Measurements from ENCODE around the gene AURKB.
A peak's percentile ranks its signal among the peaks of the same experiment; 100 is the strongest.

AURKB gene

DNA sequence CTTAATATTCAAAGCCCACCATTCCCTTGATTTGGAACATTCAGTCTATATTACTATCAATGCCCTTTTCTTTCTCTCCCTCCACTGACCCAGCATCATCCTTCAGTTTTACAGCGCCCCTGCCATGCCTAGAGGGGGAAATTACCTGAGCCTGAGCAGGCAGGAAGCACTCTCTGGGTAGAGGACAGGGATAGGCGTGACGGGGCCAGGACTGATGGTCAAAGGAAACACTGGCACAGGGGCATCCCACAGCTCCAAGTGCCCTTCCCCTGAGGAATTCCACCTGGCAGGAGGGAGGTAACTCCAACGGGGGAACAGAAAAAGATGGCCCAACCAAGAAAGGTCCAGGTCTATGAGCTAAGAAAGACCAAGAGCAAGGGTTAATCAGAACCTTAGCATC, 27.5 kb upstream of the AURKB start:
- POLR2A ChIA-PET (ENCODE audit: low non-redundant PET) = no interaction called here
- CTCF ChIA-PET = interaction anchor here (0.6 kb wide), 1 partner anchor 146 kb away, joined by 3 read pairs; no protein-coding TSS in a partner anchor
- no peak for DNase-seq (ENCODE audit: low spot score)
- TF ChIP-seq, protein P1, sequence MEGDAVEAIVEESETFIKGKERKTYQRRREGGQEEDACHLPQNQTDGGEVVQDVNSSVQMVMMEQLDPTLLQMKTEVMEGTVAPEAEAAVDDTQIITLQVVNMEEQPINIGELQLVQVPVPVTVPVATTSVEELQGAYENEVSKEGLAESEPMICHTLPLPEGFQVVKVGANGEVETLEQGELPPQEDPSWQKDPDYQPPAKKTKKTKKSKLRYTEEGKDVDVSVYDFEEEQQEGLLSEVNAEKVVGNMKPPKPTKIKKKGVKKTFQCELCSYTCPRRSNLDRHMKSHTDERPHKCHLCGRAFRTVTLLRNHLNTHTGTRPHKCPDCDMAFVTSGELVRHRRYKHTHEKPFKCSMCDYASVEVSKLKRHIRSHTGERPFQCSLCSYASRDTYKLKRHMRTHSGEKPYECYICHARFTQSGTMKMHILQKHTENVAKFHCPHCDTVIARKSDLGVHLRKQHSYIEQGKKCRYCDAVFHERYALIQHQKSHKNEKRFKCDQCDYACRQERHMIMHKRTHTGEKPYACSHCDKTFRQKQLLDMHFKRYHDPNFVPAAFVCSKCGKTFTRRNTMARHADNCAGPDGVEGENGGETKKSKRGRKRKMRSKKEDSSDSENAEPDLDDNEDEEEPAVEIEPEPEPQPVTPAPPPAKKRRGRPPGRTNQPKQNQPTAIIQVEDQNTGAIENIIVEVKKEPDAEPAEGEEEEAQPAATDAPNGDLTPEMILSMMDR (conservative IDR thresholded peaks at IDR 0.05; ENCODE audit: low read depth) = no peak
- no peak overlapping the region for H3K27ac ChIP-seq

DNA sequence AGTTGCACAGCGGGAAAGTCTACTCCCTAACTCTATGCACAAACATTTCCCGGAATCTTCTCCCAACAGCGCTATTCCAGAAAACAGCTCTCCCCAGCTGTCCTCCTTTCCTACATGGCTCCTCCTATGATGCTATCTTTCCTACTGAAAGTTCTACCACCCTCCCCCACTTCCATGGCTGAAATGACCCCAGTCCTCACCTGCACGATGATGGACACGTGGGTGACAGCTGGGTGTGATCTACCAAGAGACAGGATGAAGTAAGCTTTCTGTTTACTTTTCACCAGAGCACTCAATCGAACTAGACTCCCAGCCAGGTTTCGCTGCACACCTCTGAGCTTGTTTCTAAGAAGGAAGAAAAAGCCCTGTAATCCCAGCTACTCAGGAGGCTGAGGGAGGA, 26.8 kb upstream of the AURKB start:
- ChIA-PET POLR2A (ENCODE audit: low non-redundant PET) (interaction anchor here (0.6 kb wide), 1 partner anchor 10 kb away, joined by 3 read pairs; the partner anchor contains the start of gene CTC1), CTCF (interaction anchor here (0.6 to 0.7 kb wide), 2 partner anchors 51 to 144 kb away, joined by 4 to 5 read pairs; no protein-coding TSS in a partner anchor)
- TF ChIP-seq, protein P1 (conservative IDR thresholded peaks at IDR 0.05; ENCODE audit: low read depth) = no peak
- no peak for DNase-seq (ENCODE audit: low spot score)
- no peak overlapping the region for H3K27ac ChIP-seq

DNA sequence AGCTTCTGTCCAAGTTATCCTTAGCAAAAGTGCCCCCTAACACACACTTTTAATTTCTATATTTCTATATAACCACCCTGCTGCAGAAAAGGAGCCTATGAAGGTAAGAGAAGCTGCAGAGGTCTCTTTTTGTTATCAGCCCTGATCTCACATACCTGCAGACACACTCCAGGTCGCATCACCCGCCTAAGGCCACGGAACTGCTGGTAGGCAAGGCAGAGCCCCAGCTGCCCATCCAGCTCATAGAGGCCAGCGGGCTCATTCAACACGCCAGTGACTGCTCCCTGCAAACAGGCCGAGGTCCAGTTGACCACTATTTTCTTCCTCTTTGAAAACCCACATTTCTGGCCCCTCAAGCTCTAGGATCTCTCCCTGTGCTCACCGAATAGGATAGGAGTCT, 25.3 kb upstream of the AURKB start:
- CTCF ChIA-PET = interaction anchor here (1.2 kb wide), 1 partner anchor 65 kb away, joined by 3 read pairs; no protein-coding TSS in a partner anchor
- DNase-seq (ENCODE audit: low spot score) = no peak
- H3K27ac ChIP-seq = no peak overlapping the region
- POLR2A ChIA-PET (ENCODE audit: low non-redundant PET) = interaction anchor here (0.6 kb wide), 1 partner anchor 10 kb away, joined by 7 read pairs; no protein-coding TSS in a partner anchor
- TF ChIP-seq, protein P1 (conservative IDR thresholded peaks at IDR 0.05; ENCODE audit: low read depth) = no peak

DNA sequence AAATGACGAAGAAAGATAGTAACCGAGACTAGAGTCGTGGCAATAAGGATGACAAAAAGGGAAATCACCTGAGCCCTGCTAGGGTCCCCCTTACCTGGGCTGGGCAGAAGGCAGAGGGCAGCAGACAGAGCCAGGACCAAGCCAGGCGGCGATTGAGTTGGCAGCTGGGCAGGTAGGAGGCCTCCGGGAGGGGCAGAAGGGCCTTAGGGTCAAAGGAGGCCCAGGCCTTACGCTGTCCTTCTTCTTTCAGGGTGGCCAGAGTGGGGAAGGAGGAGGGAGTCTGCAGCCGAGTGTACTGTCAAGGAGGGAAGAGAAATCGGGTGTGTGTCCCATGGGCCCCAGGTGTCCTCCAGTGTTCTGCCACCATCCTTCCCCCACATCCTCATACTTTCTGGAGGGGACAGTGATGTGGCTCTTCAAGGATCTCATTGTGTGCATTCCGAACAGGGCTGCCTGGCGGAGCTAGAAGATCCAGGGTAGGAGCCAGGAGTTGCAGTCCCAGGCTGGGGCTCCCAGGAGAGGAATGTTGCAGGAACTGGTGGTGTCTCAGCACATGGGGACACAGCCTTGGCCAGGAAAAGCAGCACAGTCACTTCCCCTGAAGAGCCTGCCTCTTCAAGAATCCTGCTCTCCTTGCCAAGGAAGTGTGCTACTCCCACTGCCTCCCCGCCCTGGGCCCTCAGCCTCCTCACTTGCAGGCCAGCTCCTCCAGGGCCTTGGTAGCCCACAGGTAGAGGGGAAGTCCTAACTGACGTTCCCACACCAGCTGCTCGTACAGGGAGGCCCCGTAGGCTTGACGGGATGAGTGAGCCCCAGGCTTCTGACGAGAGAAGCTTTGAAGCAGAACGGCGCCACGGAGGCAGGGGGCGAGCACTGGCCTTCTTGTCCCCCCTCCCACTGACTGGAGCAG, 24.2 kb upstream of the AURKB start:
- CTCF ChIA-PET = interaction anchor here (0.6 to 1.2 kb wide), 3 partner anchors 9 to 66 kb away, joined by 3 read pairs; partner anchors contain the start of gene PFAS
- no peak for DNase-seq (ENCODE audit: low spot score)
- TF ChIP-seq, protein P1 (conservative IDR thresholded peaks at IDR 0.05; ENCODE audit: low read depth) = no peak
- H3K27ac ChIP-seq = no peak overlapping the region
- POLR2A ChIA-PET (ENCODE audit: low non-redundant PET) = no interaction called here

DNA sequence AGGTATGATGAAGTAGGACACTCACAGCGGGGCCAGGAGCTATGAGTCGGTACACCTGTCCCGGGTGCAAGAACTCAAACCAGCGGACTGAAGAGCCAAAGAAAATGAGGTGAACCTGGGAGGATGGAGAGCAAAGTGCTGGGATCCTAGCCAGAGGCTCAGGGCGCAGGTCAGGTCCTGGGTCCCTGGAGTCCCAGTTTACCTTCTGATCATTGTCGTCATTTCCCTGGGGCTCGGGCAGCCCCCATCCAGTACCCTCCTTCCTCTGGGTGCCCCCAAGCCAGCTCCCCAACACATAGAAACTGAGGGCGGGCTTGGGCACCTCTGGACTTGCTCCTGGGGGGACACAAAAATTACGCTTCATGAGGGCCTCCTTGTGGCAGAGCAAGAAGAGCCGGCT, 21.3 kb upstream of the AURKB start:
- DNase-seq (ENCODE audit: low spot score) = no peak
- H3K27ac ChIP-seq = no peak overlapping the region
- ChIA-PET CTCF (interaction anchor here (0.5 to 0.6 kb wide), 2 partner anchors 11 to 53 kb away, joined by 3 to 5 read pairs; no protein-coding TSS in a partner anchor), POLR2A (ENCODE audit: low non-redundant PET) (no interaction called here)
- TF ChIP-seq, protein P1 (conservative IDR thresholded peaks at IDR 0.05; ENCODE audit: low read depth) = no peak

DNA sequence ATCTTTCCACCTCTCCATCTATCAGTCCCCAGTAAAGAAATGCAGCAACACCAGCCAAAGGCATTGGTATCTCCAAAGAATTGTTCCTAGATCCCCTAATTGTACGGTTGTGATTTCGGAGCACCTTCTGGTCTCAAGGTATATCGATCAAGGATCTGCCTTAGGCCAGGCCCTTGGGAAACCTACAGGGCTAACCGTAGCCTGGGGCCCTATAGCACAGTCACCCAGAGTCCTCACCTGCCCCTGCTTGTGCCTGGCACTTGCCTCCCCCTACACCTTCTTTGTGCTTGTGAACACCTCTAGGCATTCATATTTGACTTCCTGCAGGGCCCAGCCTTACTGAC, 16.8 kb upstream of the AURKB start:
- DNase-seq (ENCODE audit: low spot score) = no peak
- CTCF ChIA-PET = interaction anchor here (1.2 kb wide), 1 partner anchor 74 kb away, joined by 4 read pairs; no protein-coding TSS in a partner anchor
- POLR2A ChIA-PET (ENCODE audit: low non-redundant PET) = interaction anchor here (1.3 kb wide), 1 partner anchor 19 kb away, joined by 4 read pairs; no protein-coding TSS in a partner anchor
- H3K27ac ChIP-seq = peak overlapping the region; percentile 79
- TF ChIP-seq, protein P1 (conservative IDR thresholded peaks at IDR 0.05; ENCODE audit: low read depth) = no peak

All from RWPE1 (cell line).